ENCODE data around the gene APBB3. TPM values are rescaled to one million over a fixed set of nuclear protein-coding genes. Genes with fewer than 3 reads are reported as not detected.
A peak's percentile ranks its signal among the peaks of the same experiment; 100 is the strongest.
"Not testable (repeated sequence)": the region's sequence is repeated elsewhere in the genome, so short reads cannot be mapped to it uniquely, and the experiment has no call there.

Gene APBB3
- total RNA-seq, 1 donor from 2014 or later = 21.5 TPM

DNA sequence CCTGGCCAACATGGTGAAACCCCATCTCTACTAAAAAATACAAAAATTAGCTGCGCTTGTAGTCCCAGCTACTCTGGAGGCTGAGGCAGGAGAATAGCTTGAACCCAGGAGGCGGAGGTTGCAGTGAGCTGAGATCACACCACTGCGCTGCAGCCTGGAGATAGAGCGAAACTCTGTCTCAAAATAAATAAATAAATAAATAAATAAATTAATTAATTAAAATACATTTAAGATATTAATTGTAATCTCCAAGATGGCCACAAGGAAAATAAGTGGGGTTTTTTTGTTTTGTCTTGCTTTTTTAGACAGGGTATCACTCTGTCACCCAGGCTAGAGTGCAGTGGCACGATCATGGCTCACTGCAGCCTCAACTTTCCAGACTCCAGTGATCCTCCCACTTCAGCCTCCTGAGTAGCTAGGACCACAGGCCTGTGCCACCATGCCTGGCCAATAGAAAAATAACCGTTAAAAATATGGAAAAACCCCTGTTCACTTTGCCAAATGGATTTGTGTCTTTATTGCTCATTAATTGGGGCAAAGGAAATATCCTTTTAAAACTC, 14.9 kb upstream of the APBB3 start:
- DNase-seq (ENCODE audit: low spot score) = not testable (repeated sequence)

DNA sequence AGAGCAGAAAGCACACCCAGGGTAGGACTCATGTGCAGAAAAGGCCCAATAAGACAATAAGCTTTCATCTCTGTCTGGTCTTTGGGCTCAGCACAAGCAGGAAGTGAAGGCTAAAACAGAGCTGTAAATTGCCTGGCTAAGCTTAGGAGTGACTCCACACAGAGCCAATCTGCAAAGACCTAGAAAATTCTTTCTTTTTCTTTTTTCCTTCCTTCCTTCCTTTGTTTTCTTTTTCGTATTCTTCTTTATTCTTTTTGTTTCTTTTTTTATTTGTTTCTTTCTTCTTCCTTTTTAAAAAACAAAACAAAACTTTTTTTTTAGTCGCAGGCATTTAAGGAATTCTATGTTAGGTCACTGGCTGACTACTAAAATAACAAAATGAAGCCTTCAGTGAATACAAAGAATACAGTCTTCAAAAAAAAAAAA, 12.4 kb upstream of the APBB3 start:
- DNase-seq (ENCODE audit: low spot score) = no peak

DNA sequence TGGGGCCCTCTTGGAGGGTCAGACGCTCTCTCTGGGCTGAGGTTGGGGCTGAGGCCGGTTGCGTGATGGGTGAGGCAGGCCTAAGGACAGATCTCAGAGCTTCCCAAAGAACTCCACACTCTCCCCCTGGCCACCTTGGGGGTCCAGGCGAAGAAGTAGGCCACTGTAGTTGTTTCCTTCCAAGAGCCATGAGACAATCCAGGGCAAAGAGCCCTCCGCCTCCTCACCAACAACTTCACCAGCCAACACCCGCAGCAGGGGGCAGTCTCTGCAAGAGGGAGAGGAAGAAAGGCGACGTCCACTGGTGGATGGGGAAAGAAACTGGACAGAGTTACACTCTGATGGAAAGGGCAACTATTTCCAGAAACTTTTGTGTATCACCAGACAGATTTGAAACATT, 10.9 kb upstream of the APBB3 start:
- no peak for DNase-seq (ENCODE audit: low spot score)

DNA sequence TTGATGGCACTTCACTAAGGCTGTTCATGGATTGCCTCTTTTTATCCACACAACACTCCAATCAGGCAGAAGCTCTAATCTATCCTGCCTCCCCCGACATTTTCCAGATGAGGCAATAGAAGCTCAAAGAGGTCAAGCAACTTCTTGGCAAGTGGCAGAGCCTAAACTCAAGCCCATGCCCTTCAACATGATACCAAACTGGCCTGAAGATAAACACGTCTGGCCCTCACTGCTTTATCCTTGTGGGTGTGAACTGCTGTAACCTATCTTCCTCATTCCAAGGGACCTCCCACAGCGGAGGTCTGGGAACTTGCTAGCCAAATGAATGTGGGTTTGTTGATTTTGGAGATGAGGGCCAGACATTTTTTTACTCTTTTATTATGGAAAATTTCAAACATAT, 9.8 kb upstream of the APBB3 start:
- DNase-seq (ENCODE audit: low spot score) = no peak

DNA sequence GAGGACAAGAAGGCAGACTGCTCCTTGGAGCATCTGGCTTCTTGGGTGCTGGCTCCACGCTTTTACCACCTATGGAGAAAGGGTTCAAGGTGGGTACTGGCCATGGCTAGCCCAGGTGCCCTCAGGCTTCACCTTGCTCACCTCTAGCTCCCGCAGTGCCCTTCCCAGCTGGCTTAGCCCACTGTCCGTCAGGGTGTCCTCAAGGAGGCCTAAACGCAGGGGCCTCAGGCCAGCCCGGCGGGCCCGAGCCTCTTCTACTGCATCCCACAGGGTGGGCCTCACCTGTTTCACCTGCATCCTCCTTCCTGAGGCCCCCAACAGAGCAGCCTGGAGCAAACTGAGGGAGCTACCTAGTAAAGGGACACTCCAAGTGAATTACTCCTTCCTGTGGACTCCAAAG, 9.3 kb upstream of the APBB3 start:
- DNase-seq (ENCODE audit: low spot score) = no peak

DNA sequence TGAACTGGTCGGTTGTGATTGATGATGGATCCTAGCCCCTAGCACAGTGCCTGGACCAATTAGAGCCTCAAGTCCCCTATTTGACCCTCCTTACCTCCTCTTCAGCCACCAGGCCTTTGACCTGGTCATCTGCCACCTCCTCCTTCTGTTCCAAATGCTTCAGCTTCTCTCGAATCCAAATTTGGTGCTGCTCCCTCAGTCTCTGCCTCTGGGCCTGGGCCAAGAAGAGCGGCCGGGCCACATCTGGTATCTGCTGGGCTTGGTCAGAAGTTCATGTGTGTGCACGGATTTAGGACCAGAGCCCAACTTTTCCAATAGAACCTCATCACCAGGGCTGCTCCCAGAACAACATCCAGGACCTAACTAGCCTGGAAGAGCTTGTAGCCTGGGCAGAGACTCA, 6.7 kb upstream of the APBB3 start:
- no peak for DNase-seq (ENCODE audit: low spot score)

DNA sequence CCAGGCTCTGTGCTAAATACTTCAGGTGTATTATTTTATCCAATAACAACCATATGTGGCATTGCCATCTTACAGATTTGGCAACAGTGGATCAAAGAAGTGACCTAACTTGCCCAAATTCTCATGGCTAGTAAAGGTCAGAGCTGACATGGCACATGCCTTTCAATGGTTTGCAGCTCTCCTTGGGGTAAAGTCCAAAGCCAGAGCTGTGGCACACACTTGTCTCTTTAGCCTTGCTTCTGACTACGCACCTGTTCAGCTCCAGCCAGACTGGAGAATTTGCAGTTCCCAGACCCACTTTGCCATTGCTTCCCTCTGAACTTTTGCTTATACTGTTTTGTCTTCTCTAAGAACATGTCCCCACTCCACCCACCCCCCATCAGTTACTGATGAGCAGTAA, 6.1 kb upstream of the APBB3 start:
- no peak for DNase-seq (ENCODE audit: low spot score)

DNA sequence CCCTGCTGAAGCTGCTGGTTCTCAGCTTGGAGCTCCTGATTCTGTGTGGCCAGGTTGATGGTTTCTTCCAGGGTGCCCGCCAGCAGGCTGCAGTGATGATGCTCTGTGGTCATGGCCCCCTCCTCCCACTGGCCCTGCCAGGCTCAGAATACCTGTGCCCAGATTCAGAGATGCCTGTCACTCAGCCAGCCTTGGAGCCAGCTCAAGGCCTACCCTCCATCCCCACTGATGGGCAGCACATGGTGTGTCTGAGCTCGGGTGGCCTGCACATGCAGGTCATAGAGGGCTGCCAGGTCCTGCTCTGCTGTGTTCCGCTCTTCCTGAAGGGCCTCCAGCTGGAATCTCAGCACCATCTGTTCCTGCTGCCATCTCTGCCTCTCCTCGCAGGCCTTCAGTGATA, 5.7 kb upstream of the APBB3 start:
- no peak for DNase-seq (ENCODE audit: low spot score)

DNA sequence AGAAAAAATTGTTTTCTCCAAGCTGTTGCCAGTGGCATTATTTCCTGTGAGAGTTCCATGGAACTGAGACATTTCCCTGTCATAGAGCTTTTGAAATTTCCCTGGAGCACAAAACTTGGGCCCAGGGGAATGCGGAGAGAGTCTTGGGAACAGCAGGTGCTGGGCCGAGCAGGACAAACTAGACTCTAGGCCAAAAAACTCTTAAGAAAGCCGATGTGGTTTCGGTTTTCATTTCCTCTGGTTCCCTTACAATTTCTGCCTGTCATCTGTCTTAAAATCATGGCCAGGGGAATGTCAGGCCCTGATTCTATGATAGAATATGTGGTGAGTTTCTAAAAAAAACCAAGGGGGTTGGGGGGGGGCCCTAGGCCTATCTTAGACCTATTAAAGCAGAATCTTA, 4.8 kb upstream of the APBB3 start:
- no peak for DNase-seq (ENCODE audit: low spot score)

DNA sequence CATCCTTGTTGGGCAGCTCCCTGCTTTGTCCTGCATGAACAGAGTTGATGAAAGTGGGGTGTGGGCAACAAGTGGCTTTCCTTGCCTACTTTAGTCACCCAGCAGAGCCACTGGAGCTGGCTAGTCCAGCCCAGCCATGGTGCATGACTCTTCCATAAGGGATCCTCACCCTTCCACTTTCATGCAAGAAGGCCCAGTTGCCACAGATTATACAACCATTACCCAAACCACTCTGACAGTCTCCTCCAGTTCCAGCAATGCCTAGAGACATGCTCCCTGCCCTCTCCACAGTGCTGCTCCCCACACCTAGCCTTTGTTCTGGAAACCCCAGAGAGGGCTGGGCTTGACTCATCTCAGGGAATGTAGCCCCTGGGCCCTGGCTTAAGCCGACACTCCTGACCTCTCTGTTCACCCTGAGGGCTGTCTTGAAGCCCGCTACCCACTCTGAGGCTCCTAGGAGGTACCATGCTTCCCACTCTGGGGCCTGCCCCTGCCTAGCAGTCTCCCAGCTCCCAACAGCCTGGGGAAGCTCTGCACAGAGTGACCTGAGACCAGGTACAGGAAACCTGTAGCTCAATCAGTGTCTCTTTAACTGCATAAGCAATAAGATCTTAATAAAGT, 4.2 kb upstream of the APBB3 start:
- DNase-seq (ENCODE audit: low spot score) = no peak

DNA sequence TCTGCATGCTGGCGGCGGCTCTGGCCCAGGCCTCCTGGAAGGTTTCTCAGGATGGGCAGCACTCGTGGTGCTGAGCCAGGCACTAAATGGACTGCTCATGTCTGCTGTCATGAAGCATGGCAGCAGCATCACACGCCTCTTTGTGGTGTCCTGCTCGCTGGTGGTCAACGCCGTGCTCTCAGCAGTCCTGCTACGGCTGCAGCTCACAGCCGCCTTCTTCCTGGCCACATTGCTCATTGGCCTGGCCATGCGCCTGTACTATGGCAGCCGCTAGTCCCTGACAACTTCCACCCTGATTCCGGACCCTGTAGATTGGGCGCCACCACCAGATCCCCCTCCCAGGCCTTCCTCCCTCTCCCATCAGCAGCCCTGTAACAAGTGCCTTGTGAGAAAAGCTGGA, 3.5 kb upstream of the APBB3 start:
- no peak for DNase-seq (ENCODE audit: low spot score)

DNA sequence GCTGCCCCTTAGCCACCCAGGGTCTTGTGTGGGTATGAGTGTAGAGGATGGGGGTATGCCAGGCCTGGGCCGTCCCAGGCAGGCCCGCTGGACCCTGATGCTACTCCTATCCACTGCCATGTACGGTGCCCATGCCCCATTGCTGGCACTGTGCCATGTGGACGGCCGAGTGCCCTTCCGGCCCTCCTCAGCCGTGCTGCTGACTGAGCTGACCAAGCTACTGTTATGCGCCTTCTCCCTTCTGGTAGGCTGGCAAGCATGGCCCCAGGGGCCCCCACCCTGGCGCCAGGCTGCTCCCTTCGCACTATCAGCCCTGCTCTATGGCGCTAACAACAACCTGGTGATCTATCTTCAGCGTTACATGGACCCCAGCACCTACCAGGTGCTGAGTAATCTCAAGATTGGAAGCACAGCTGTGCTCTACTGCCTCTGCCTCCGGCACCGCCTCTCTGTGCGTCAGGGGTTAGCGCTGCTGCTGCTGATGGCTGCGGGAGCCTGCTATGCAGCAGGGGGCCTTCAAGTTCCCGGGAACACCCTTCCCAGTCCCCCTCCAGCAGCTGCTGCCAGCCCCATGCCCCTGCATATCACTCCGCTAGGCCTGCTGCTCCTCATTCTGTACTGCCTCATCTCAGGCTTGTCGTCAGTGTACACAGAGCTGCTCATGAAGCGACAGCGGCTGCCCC, 2.9 kb upstream of the APBB3 start:
- DNase-seq (ENCODE audit: low spot score) = no peak

DNA sequence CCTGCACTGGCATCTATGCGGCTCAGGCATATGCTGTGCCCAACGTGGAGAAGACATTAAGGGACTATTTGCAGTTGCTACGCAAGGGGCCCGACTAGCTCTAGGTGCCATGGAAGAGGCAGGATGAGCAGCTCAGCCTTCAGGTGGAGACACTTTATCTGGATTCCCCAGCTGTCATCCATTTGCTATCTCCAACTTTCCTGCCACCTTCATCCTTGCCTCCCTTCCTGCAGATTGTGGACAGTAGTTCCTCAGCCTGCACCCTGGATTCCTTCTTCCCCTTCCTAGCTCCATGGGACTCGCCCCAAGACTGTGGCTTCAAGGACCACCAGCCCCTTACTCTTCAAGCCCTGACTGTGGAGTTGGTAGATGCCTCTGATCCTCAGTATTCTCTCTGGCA, 2.3 kb upstream of the APBB3 start:
- no peak for DNase-seq (ENCODE audit: low spot score)

DNA sequence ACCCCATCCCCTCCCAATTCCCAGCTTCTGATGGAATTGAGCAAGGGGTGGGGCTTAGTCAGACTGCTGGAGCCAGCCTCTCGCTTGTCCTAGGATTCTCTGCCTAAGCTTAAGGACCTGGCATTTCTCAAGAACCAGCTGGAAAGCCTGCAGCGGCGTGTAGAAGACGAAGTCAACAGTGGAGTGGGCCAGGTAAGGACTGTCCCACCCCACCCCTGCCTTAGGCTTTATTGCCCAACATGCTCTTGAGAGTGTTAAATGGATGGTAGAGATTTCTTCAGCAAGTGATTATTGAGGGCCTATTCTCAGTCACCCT, 1.3 kb upstream of the APBB3 start:
- no peak for DNase-seq (ENCODE audit: low spot score)

DNA sequence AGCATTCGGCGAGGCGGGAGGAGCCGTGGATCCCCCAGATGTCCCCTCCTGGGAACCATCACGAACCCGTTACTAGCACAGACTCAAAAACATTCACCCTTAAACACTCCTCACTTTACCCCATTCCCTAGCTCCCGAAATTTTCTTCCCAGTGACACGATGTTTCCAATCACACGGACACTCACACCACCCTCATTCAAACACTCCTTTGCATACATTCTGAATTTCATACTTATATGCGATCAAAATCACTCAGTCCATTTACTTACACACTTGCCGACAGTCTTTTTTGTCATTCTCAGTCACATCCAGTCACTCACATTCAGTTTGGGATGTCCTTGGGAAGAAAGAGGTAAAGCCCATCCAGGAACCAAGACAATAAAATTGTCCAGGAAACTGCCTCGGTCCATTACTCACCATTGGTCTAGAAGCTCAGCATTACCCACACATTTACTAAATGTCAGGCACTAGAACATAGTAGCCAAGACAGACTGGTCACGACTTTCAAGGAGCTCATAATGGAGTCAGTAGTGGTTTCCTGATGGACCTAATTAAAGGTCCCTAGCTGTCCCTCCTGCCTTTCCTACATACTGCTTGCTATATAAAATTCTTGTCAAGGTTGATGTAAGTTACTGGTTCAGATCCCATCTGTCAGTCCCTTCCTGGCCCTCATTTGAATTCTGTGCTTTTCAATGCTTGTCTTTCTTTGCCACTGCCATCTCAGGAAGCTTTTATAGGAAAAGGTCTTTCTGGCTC, 804 bp upstream of the APBB3 start:
- DNase-seq (ENCODE audit: low spot score) = no peak

DNA sequence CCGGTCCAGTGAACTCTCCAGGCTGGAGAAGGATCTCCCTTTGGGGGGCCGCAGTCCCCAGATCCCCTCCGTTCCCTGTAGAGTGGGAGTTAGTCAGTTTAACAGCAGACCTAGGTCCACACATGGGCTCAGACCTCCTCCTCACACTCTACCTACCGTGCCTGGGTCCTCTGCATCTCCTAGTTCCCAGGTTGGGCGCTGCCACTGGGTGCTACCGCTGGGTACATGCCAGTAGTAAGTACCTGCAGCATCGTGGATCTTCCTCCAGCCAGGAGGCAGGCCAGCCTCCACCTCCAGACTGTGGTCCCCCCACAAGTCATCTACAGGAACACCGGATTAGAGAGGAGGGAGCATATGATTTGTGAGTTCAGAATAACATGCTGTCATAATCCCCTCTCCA, 802 bp downstream of the APBB3 start:
- DNase-seq (ENCODE audit: low spot score) = no peak

DNA sequence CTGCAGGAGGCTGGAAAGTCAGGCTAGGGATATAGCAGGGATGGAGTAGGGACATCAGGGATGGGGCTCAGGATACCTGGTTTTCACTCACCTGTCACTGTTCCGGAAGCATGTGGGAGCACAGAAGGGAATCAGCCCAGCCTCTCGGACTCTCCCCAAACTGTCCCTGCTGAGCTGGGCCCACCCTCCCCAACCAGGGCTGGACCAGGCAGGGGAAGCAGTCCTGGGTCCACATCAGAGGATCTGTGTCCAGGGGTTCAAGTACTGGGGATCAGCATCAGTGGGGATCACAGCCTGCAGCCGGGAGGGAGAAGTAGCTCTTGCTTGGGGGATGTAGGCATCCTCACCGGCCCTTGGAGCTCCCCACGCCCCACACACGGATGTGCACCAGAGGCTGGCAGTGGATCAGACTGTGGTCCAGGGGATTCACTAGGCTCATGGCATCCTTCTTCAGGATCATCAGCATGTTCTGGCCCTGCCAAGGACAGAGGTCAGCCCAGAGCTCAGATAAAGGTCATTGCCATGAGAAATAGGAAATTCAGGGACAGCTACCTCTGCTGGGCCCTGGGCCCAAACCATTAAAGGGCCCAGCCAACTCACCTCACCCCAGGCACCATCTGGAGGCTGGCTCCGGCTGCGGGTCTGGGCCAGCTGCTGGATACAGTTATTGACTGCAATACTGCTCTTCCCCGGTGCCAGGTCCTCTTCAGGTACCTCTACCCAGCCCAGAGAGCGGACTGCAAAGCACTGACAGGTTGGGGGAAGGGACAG, 2.5 kb downstream of the APBB3 start:
- no peak for DNase-seq (ENCODE audit: low spot score)

DNA sequence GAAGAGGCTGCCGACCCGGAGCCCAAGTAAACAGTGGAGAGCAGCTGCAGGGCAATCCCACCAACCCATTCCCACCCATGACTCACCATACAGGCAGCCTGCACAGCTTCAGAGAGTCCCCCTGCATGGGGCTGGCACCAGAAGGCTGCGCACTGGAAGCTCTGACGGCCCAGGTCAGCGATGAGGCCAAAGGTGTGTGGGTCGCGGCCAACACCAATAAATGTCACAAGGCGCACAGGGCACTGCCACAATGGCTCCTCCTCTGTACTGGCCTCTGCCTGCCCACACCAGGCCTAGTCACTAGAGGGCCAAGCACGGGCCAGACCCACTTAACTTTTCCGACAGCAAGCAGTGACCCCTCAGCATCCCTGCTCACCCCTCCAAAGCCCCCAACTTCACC, 4.2 kb downstream of the APBB3 start:
- DNase-seq (ENCODE audit: low spot score) = no peak

DNA sequence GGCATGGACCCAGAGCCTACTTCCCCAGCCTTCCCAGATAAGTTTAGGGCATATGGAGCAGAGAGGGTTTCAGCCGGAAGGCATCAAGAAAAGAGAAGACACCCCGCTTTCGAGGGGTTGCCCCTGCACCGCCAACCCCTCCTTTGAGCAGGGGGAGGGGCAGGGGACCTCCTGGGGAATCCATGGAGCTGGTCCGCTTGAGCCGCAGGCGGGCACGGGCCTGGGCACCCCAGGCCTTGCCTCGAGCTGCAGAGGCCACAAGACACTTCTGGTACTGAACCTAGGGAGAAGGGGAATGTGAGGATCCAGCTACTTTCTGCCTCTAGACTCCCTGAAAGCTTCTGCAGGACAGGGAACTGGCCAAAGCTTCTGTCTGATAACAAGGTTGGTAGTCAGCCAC, 5.9 kb downstream of the APBB3 start:
- DNase-seq (ENCODE audit: low spot score) = no peak

DNA sequence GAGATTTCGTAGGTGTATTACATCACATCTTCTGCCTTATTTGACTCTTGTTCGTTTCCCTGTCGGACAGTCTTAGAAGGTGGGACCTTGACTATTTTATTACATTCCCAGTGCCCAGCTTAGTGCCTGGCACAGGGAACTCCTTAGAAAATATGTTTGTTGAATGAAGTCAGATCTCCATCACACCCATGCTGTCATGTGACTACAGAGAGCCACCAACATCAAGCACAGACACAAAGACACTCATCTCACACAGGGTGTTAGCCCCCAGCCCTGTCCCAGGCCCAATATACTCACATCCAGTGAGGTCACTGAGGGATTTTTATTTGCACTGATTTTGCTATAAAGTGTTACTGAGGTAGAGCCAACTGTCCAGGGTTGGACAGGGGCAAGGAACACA, 6.4 kb downstream of the APBB3 start:
- DNase-seq (ENCODE audit: low spot score) = no peak

DNA sequence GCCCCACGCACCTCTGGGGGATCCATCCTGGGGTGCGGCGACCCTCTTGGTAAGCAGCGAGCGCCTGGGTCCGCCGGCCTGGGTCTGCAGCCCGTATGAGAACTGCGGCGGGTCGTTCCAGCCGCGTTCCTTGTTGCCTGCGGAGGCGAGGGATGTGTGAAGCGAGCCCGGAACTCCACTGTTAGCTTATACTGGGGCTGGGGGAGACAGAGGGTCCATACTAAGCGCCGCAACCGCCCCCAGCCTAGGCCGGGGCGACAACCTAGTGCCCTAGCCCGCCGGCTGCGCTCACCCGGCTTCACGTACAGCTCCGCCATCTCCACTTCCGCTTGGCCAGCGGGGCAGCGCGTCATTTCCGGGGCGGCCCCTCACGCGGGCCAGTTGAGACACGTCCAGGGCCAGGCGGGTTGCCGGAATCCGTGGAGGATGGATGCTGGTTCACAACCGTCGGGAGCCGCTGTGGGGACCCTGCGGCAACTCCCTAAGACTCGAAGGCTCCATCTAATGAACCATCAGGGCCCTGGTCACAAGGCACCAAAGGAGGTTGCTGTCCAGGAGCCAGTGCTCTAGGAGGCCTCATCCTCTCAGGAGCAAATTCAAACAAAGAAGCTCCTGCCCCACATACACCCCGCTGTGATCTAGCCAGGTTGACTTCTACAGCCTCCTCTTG, 7.1 kb downstream of the APBB3 start, which contains the start of gene SRA1:
Gene SRA1, minus strand, starts transcription at position 338 of the 670 bp plus-strand sequence. Its CDS starts 21 bp downstream, at position 317.
- peak; percentile 99 for DNase-seq (ENCODE audit: low spot score)
